ENCODE results near the gene GALNT7.
"Not testable (repeated sequence)": the region's sequence is repeated elsewhere in the genome, so short reads cannot be mapped to it uniquely, and the experiment has no call there.

The GALNT7 gene

DNA sequence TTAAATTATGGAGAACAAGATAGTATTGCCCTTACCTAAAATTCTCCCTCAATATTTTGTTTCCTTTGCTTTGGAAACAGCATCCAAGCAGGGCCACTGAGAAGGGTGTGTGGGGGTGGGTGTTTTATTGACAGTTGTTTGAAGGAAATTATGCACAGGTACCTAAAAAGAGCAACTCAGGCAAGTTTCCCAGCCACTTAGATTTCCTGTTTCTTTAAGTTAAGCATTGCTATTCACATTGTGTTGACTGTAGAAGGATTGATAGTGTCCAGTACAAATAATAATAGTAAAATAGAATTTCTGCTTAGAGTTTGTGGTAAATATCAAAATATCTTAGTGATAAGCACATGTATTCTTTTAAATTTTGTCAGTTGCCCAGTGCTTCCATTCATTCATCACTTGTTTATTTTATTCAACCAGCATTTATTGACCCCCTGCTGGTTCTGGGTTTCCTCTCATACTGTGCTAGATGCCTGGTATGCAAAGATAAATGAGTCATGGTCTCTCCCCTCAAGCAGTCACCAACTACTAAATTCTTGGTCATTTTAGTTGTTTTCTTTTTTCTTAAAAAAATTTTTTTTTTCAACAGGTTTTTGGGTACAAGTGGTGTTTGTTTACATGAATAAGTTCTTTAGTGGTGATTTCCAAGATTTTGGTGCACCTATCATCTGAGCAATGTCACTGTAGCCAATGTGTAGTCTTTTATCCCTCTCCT, 50.0 kb downstream of the GALNT7 start:
- TF ChIP-seq POLR2A (IDR thresholded peaks at IDR 0.05; ENCODE audit: low read depth, low read length) = no peak
- DNase-seq (ENCODE audit: insufficient read length, low spot score) (no peak), FAIRE-seq (peak; percentile 78)

DNA sequence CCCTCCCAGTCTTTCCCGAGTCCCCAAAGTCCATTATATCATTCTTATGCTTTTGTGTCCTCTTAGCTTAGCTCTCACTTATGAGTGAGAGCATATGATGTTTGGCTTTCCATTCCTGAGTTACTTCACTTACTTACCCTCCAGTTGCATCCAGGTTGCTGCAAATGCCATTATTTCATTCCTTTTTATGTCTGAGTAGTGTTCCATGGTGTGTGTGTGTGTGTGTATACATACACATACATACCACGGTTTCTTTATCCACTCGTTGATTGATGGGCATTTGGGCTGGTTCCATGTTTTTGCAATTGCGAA, 50.5 kb downstream of the GALNT7 start:
- DNase-seq (ENCODE audit: insufficient read length, low spot score); FAIRE-seq: not testable (repeated sequence)

DNA sequence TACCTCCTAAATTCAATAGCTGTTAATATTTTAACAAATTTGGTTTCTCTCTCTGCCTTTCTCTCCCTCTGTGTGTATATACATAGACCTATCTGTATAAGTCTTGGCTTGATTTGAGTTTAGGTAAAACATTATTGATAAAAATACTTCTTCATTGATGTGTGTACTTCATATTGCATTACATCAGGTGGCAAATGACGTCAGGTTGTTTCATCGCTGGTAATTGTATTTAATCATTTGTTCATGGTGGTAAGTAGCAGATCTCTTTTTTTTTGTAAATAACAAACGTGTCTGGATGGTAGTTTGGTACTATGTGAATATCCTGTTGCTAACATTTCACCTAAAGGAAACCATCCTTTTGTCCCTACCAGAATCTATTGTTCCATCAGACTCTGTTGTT, 55.1 kb downstream of the GALNT7 start:
- FAIRE-seq (no peak), DNase-seq (ENCODE audit: insufficient read length, low spot score) (no peak)
- TF ChIP-seq POLR2A (IDR thresholded peaks at IDR 0.05; ENCODE audit: low read depth, low read length) = no peak

DNA sequence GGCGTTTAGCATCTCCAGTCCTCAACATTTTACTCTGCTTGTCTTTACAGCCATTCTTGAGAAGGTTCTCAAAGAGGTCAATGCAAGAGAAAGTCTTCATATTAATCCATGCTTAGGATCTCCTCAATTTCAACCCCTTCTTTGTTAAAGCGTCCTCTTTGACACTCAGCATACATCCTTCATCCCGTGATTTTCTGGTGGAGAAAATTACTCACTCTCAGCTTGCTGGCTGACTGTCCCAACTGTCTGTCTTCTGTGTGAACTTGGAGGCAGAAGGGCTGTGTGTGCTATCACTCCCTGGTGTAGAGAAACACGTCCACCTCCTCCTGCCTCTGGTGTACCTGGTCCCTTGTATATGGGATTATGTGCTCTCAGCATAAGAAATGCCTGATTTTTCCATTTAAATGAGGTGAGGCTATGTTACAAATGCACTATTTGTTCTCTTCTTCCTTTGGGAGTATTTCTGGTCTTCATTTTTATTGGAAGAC, 57.8 kb downstream of the GALNT7 start:
- FAIRE-seq = no peak
- TF ChIP-seq POLR2A (IDR thresholded peaks at IDR 0.05; ENCODE audit: low read depth, low read length) = no peak
- DNase-seq (ENCODE audit: insufficient read length, low spot score) = no peak

DNA sequence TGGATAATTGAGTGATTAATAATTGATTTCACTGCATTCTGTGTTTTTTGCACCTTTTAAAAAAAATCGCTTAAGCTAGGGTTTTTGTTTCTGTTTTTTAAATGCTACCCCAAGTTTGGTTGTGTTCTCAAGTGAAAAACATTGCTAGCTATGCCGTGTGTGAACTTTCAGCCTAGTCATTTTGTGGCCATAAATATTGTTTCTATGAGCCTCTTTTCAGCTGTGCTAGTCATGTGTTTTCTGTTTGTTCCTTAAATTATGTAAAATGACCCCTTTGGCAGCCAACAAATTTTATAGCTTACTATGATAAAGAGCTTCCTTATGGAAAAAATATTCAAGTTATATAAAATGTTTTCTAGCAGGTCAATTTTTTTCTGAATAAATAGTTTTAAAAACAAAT, 59.1 kb downstream of the GALNT7 start:
- DNase-seq (ENCODE audit: insufficient read length, low spot score) = no peak
- FAIRE-seq = no peak
- no peak for TF ChIP-seq POLR2A (IDR thresholded peaks at IDR 0.05; ENCODE audit: low read depth, low read length)

DNA sequence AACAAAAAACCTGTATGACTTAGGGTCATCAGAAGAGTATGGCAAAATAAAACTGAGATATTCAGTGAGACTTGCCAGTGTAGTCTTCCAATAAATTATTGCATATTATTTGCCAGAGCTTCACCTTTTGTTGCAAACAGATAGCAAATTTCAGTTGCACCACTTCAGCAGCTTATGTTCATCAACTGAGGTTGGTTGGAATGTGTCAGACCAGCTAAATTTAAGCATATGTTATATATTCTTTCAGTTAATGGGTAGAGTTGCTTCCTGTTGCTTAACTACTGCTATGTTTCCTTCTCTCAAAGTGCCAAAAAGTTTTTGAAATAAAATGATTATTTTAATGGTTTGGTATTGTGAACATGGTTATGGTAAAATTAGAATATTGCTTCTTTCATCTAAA, 61.5 kb downstream of the GALNT7 start:
- DNase-seq (ENCODE audit: insufficient read length, low spot score) = no peak
- no peak for FAIRE-seq
- no peak for TF ChIP-seq POLR2A (IDR thresholded peaks at IDR 0.05; ENCODE audit: low read depth, low read length)

DNA sequence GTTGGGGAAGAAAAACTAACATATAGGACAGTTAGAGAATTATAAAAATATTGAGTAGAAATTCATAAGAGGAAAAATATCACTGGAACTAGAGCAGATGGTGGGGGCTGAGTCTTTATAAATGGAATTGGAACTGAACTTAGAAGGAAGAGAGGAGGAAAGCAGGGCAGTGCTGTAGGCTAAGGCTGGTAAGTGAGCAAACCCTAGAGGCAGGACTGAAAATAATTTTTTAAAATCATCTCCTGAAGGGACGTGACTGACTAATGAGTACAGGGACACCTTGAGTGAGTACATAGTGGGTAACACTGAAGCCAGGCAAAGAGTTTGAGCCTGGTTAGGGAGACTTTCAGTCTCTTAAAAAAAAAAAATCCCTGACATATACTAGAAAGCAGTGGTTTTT, 63.3 kb downstream of the GALNT7 start:
- FAIRE-seq (no peak), DNase-seq (ENCODE audit: insufficient read length, low spot score) (no peak)

DNA sequence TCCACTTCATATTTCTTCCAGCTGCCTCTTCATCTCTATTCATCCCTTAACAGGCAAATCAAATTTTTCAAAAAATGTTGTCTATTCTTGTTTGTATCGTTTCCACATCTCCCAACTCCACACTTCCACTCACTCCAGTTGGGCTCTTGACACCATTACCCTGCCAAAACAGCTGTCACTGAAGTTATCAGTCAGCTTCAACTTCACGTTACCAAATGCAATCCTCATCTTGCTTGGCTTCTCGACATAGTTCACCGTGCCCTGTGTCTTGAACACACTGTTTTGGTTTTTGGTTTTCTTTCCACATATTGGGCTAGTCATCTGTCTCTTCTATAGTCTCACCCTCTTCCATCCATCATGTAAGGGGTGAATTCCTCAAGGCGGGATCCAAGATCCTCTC, 65.2 kb downstream of the GALNT7 start:
- DNase-seq (ENCODE audit: insufficient read length, low spot score) (no peak), FAIRE-seq (no peak)
- TF ChIP-seq POLR2A (IDR thresholded peaks at IDR 0.05; ENCODE audit: low read depth, low read length) = no peak

More for the DNA sequence above, 63.3 kb downstream of the GALNT7 start:
- no peak for TF ChIP-seq POLR2A (IDR thresholded peaks at IDR 0.05; ENCODE audit: low read depth, low read length)

DNA sequence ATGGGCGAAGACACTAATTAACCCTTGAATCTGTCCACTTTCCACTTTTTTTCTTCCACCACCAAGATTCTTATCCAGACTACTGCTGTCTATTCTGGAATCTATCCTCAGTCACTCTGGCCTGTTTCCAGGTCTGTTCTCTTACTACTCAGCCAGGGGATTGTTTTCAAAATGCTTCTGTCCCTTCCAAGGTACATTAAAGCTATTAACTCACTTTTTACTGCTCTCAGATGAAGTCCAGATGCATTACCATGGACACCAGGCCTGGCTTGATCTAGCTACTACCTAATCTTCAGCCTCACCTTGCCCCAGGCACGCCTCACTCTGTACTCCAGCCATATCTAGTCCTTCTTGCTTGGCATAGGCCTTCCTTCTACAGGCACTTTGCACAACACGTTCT, 66.4 kb downstream of the GALNT7 start:
- no peak for FAIRE-seq
- DNase-seq (ENCODE audit: insufficient read length, low spot score) = no peak
- TF ChIP-seq POLR2A (IDR thresholded peaks at IDR 0.05; ENCODE audit: low read depth, low read length) = no peak

DNA sequence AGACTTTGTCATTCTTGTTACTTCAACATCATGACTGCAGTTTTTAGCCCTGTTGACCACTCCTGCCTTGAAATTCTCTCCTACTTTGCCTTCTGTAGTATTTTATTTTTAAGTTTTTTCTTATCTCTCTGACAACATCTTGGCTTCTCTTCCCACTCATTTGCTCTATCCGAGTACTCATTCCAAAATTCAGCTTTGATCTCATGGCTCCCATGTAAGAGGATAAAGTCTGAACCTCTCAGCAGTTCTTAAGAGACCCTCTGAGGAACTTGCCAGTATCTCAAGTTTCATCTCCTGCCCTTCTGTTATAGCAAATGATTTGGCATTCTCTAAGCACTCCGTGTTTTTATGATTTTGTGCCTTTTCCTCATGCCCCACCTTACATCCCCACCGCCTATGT, 67.7 kb downstream of the GALNT7 start:
- DNase-seq (ENCODE audit: insufficient read length, low spot score) (no peak), FAIRE-seq (no peak)
- no peak for TF ChIP-seq POLR2A (IDR thresholded peaks at IDR 0.05; ENCODE audit: low read depth, low read length)

DNA sequence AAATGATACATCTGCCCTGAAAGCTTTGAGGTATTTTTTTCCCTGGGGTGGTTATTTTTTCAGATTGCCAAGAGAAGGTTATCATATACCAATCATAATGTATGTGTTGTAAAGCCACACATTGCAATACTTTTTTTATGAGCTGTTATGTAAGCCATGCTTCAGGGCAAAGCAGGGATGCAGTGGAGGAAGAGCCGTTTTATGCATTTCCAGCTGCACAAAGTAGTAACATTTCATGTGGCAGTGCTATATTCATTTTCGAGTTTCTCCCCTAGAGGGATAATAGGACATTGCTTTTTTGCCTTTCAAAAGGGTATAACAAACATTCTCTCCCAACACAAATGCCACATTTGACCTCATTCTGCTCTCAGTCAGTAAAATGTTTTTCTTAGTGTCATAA, 68.5 kb downstream of the GALNT7 start:
- DNase-seq (ENCODE audit: insufficient read length, low spot score) = no peak
- no peak for TF ChIP-seq POLR2A (IDR thresholded peaks at IDR 0.05; ENCODE audit: low read depth, low read length)
- FAIRE-seq = no peak

DNA sequence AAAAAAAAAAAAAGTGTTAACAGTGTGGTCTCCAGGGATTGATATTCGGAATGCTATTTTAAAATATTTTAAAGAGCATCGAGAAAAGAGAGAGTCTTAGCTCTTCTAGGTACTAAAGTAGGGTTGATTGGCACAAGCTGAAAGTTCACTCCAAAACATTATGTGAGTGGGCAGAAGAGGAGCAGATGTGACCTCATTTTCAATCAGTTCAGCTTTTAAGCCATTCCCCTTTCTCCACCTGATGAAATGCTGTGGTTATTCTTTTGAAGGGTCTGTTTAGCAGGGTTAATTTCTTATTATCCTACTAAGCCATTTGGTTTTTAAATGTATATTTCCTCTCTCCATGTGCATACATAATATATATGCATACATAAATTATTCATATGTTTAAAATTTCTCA, 69.2 kb downstream of the GALNT7 start:
- no peak for DNase-seq (ENCODE audit: insufficient read length, low spot score)
- no peak for TF ChIP-seq POLR2A (IDR thresholded peaks at IDR 0.05; ENCODE audit: low read depth, low read length)
- FAIRE-seq = no peak

DNA sequence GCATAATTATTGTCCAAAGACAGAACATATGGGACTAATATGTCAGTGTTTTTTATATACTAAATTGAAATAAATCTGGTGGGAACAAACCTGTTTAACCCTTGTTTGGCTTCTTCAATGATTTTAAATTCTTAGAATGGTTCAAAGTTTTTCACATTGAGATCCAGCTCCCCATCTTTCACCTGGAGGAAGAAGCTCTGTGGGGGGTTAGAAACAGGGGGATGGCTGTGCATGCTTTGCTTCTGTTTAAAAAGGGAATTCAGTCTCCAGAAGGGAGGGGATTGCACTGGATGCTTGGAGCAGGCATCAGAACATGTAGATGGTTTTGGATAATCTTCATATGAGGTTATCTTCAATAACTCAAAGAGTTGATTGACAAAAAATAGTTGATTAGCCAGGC, 72.1 kb downstream of the GALNT7 start:
- no peak for FAIRE-seq

DNA sequence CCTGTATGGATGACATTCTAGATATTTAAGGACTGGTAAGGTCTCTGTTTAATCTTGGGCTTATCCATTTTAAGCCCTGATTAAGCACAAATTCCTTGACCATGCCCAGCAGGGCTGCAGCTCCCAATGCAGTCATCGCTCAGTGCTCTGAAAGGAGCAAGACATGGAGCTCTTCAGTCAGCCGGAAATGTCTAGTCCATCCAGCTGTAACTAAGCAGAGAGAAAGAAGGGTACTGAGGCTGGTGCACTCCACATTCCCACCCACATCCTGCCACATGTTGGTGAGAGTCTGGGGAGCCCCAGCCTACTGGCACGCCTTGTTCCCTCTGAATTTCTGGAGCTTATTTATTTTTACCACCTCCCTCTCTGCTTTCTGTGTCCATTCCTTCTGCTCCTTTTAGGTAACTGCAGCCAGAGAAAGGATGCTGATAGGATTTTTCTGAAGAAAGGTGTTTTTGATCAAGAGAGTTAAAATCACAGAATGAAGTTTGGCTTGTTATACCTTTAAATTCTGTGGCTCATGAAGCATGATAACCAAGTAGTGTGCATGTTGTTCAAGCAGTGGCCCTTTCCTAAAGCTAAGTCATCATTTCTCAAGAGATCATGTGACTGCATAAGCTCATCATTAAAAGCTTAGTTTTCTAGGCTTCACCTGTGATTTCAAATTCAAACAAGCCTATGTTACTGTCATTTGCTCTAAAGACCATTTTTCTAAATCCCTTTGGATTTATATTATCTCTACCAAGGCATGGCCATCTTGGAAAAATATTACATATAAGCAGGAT, 74.0 kb downstream of the GALNT7 start:
- no peak for TF ChIP-seq POLR2A (IDR thresholded peaks at IDR 0.05; ENCODE audit: low read depth, low read length)
- no peak for DNase-seq (ENCODE audit: insufficient read length, low spot score)
- no peak for FAIRE-seq

More for the DNA sequence above, 72.1 kb downstream of the GALNT7 start:
- TF ChIP-seq POLR2A (IDR thresholded peaks at IDR 0.05; ENCODE audit: low read depth, low read length) = no peak
- no peak for DNase-seq (ENCODE audit: insufficient read length, low spot score)

DNA sequence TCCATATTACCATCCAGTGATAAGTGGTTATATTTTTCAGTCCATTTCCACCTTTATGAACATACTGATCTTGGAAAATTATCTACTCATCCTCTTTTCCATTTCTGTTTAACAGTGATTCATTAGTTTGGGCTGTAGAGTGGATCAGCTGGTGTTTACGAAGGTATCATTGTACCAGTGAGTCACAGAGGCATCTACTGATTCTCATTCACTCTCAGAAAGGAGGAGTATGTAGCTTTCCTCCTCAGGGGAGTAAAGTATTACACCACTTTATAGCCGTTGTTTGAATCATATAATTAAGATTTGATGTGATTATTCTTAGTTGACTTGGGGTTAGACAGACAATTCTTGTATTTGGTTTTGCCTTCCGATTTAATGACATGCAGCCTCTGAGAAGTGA, 74.7 kb downstream of the GALNT7 start:
- TF ChIP-seq POLR2A (IDR thresholded peaks at IDR 0.05; ENCODE audit: low read depth, low read length) = no peak
- no peak for DNase-seq (ENCODE audit: insufficient read length, low spot score)
- FAIRE-seq = peak; percentile 85
